ENCODE data around the gene ANGPTL8. TPM values are rescaled to one million over a fixed set of nuclear protein-coding genes. Genes with fewer than 3 reads are reported as not detected.

Gene ANGPTL8
- total RNA-seq, 4 donors from 2014 or later = not detected

GRCh38 chr19:11202488-11203193, 36.8 kb upstream of the ANGPTL8 start:
- no peak overlapping the region for H3K4me3 ChIP-seq (ENCODE audit: low read depth, poor library complexity, severe bottlenecking)
- TF ChIP-seq, protein P1, sequence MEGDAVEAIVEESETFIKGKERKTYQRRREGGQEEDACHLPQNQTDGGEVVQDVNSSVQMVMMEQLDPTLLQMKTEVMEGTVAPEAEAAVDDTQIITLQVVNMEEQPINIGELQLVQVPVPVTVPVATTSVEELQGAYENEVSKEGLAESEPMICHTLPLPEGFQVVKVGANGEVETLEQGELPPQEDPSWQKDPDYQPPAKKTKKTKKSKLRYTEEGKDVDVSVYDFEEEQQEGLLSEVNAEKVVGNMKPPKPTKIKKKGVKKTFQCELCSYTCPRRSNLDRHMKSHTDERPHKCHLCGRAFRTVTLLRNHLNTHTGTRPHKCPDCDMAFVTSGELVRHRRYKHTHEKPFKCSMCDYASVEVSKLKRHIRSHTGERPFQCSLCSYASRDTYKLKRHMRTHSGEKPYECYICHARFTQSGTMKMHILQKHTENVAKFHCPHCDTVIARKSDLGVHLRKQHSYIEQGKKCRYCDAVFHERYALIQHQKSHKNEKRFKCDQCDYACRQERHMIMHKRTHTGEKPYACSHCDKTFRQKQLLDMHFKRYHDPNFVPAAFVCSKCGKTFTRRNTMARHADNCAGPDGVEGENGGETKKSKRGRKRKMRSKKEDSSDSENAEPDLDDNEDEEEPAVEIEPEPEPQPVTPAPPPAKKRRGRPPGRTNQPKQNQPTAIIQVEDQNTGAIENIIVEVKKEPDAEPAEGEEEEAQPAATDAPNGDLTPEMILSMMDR (IDR thresholded peaks at IDR 0.05) = no peak
- no peak for TF ChIP-seq POLR2A (IDR thresholded peaks at IDR 0.05)
- intact Hi-C loops (cut with DNase I; ENCODE audit: low total_unique reads) = loop anchor here (10.0 kb wide), 1 partner anchor 78 kb away; no protein-coding TSS in a partner anchor
- WGBS, 2 donors = 79 to 84% methylated on average over 20 of the region's 20 CpGs
- DNase-seq (ENCODE audit: low spot score in 2 of 2) = no peak

GRCh38 chr19:11203194-11204075, 36.0 kb upstream of the ANGPTL8 start:
- no peak overlapping the region for H3K4me3 ChIP-seq (ENCODE audit: low read depth, poor library complexity, severe bottlenecking)

DNA sequence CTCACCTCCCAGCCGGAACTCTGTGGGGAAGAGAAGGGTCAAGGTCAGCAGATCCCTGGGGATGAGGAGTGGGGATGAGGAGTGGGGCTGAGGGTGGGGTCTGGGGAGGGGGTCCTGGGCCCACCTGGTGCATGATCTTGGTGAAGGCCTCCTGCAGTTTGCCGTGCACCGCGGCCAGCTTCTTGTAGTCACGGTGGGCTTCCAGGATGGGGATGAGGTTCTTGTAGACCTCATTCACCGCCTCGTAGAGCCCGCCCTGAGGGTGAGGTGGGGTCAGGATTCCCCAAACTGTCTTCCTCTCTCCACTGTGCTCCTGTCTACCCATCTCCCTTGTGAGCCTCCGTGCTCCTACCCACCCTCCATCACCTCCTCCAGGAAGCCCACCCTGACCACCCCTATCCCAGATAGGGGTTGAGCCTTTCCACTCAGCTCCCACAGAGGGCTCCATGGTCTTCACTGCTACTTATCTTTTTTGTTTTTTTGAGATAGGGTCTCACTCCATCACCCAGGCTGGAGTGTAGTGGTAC, 35.3 kb upstream of the ANGPTL8 start:
- intact Hi-C loops (cut with DNase I; ENCODE audit: low total_unique reads) = loop anchor here (10.0 kb wide), 1 partner anchor 79 kb away; no protein-coding TSS in a partner anchor
- TF ChIP-seq, protein P1 (IDR thresholded peaks at IDR 0.05) = no peak
- no peak for TF ChIP-seq POLR2A (IDR thresholded peaks at IDR 0.05)
- 72 to 81% methylated on average over 8 to 9 of the region's 9 CpGs for WGBS, 2 donors
- DNase-seq (ENCODE audit: low spot score in 2 of 2) = no peak
- no peak overlapping the region for H3K4me3 ChIP-seq (ENCODE audit: low read depth, poor library complexity, severe bottlenecking)

More at GRCh38 chr19:11203194-11204075, 36.0 kb upstream of the ANGPTL8 start:
- intact Hi-C loops (cut with DNase I; ENCODE audit: low total_unique reads) = loop anchor here (10.0 kb wide), 1 partner anchor 79 kb away; no protein-coding TSS in a partner anchor
- TF ChIP-seq, protein P1 (IDR thresholded peaks at IDR 0.05) = peak in 1 of 3 donors; percentile 30
- TF ChIP-seq POLR2A (IDR thresholded peaks at IDR 0.05) = no peak
- peak; percentile 71 to 95 for DNase-seq (ENCODE audit: low spot score in 2 of 2)
- WGBS, 2 donors = 43 to 44% methylated on average over 14 of the region's 17 CpGs

DNA sequence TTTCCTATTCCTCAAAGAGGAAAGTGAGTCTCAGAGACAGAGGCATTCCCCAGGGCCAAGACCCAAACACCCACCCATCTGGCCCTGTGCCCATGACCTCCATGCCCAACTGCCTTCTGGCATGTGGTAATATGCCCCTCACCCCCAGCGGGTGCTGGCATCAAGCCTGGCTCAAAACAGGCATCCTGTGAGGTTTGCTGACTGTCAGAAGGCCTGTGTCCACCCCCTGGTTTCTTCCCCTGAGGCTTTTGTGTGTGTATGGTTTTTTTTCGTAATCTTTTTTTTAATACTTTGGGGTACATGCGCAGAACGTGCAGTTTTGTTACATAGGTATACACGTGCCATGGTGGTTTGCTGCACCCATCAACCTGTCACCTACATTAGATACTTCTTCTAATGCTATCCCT, 34.5 kb upstream of the ANGPTL8 start:
- intact Hi-C loops (cut with DNase I; ENCODE audit: low total_unique reads) = loop anchor here (10.0 kb wide), 1 partner anchor 80 kb away; no protein-coding TSS in a partner anchor
- 45 to 59% methylated on average over 5 of the region's 5 CpGs for WGBS, 2 donors
- H3K4me3 ChIP-seq (ENCODE audit: low read depth, poor library complexity, severe bottlenecking) = no peak overlapping the region
- peak in 1 of 2 donors; percentile 38 for DNase-seq (ENCODE audit: low spot score in 2 of 2)
- no peak for TF ChIP-seq POLR2A (IDR thresholded peaks at IDR 0.05)
- TF ChIP-seq, protein P1 (IDR thresholded peaks at IDR 0.05) = no peak

GRCh38 chr19:11205939-11206570, 33.4 kb upstream of the ANGPTL8 start:
- intact Hi-C loops (cut with DNase I; ENCODE audit: low total_unique reads) = loop anchor here (10.0 kb wide), 1 partner anchor 81 kb away; no protein-coding TSS in a partner anchor
- H3K4me3 ChIP-seq (ENCODE audit: low read depth, poor library complexity, severe bottlenecking) = no peak overlapping the region
- no peak for DNase-seq (ENCODE audit: low spot score in 2 of 2)
- WGBS, 2 donors = 75 to 83% methylated on average over 9 of the region's 9 CpGs
- no peak for TF ChIP-seq POLR2A (IDR thresholded peaks at IDR 0.05)
- TF ChIP-seq, protein P1 (IDR thresholded peaks at IDR 0.05) = no peak
